ENCODE measurements around the gene CIAO2B.
A peak's percentile ranks its signal among the peaks of the same experiment; 100 is the strongest.
"Not testable (repeated sequence)": the region's sequence is repeated elsewhere in the genome, so short reads cannot be mapped to it uniquely, and the experiment has no call there.

Gene CIAO2B

DNA sequence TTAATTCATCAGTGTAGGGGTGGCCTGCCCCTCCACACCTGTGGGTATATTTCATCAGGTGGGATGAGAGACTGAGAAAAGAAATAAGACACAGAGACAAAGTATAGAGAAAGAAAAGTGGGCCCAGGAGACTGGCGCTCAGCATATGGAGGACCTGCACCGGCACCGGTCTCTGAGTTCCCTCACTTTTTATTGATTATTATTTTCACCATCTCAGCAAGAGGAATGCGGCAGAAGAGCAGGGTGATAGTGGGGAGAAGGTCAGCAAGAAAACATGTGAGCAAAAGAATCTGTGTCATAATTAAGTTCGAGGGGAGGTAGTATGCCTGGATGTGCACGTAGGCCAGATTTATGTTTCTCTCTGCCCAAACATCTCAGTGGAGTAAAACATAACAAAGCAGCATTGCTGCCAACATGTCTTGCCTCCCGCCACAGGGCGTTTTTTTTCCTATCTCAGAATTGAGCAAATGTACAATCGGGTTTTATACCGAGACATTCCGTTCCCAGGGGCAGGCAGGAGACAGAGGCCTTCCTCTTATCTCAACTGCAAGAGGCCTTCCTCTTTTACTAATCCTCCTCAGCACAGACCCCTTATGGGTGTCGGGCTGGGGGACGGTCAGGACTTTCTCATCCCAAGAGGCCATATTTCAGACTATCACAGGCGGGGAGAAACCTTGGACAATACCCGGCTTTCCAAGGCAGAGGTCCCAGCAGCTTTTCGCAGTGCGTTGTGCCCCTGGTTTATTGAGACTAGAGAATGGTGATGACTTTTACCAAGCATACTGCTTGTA is 21.4 kb upstream of the CIAO2B start:
- not testable (repeated sequence) for DNase-seq

DNA sequence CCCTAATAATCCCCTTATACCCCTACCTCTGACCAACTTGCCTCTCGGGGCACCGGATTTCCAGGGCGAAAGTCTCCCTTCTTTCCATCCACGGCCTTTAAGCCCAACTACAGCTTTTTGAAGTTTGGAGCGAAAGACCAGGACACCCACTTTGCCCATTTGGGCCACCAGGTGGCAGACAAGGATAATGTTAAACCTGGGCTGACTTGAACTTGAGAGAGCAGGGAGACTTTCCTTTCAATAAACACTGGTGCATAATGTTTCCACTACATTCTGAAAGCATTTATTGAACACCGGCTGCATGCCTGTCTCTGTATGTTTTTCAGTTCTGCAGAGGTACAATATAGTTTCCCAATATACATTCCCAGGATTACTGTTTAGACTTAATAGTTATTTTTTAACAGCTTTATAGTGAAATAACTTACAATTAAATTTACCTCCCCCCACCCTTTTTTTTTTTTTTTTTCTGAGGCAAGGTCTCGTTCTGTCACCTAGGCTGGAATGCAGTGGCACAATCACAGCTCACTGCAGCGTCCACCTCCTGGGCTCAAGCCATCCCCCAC is 20.0 kb upstream of the CIAO2B start:
- peak; percentile 41 for DNase-seq

DNA sequence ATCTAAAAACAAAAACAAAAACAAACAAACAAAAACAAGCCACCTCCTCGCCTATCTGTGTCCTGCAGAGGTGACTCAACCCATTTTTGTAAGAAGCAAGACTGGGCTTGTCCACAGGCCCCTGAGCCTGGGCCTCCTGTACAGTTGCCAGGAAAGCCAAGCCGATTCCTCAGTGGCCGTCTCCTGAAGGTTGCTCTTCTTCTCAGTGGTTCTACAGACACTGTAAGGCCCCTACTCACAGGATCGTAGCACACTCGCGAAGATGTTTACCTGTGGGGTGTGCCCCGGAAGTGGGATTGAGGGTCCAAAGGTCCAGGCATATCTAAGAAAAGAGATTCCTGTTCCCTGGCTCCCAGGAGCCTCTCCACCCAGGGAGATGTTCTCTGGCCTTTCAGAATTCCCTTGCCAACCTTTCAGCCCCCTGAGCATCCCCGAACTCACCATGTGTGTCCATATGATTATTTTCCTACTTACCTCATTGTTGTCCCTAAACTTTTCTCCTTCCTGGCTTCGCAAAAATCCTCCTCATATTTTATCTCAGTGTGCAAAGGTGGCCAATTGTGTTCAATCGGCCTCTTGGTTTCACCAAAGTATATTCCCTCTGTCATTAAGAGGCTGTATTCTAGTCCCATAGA is 19.4 kb upstream of the CIAO2B start:
- no peak for DNase-seq

DNA sequence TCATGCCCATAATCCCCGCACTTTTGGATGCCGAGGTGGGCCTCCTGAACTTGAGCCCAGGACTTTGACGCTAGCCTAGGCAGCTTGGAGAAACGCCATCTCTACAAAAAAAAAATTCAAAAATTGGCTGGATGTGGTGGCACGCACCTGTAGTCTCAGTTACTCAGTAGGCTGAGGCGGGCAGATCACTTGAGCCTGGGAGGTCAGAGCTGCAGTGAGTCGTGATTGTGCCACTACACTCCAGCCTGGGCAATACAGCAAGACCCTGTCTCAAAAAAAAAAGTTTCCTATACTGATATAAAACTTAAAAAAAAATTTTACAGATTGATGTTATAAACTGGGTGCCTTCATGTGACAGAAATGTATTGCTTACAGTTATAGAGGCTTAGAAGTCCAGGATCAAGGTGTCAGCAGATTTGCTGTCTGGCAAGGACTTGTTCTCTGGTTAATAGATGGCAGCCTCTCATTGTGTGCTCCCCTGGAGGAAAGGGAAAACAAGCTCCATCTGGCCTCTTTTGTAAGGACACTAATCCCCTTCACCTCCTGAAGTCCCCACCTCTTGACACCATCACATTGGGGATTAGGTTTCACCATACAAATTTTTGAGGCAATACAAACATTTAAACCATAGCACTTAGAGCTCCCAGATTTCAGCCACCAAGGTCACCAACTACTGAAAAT is 18.4 kb upstream of the CIAO2B start:
- DNase-seq = no peak

DNA sequence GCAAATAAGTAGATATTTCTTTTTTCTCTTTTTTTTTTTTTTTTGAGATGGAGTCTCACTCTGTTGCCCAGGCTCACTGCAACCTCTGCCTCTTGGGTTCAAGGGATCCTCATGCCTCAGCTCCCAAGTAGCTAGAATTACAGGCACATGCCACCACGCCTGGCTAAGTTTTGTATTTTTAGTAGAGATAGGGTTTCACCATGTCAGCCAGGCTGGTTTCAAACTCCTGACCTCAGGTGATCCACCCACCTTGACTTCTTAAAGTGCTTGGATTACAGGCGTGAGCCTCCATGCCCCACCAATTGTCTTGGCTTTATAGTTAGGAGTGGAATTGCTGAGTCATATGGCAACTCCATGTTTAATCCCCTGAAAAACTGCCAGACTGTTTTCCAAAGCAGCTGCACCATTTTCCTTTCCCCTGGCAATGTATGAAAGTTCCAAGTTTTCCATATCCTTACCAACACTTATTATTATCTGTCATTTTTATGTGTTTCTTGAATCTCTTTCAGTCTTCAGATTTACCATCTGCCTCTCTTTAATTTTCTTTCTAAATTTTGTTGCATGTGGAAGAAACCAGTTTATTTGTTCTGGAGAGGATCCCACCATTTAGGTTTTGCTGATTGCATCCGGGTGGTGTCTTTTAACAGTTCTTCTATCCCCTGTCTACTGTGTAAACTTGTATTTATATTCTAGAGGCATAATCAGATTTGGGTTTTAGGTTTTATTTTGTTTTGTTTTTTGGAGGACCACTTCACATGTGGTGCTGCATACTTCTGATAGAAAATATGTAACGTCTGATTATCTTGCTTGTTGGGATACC is 17.0 kb upstream of the CIAO2B start:
- DNase-seq = no peak

DNA sequence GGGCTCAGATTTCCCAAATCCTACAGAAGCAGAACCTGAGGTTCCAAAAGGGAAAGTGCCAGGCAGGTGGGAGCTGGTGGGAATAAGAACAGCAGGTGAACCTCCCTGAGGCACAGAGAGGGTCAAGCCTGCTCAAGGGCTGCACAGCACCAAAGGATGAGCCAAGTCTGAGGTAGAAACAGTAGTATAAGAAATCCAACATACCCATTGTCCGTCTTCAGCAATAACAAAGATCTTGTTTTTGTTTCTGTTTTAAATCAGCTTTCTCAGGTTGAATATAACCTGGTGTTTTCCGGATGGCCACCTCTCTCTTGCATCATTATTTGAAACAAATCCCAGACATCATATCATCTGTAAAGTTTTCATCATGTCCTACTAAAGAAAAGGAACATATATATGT is 16.2 kb upstream of the CIAO2B start:
- DNase-seq = no peak

DNA sequence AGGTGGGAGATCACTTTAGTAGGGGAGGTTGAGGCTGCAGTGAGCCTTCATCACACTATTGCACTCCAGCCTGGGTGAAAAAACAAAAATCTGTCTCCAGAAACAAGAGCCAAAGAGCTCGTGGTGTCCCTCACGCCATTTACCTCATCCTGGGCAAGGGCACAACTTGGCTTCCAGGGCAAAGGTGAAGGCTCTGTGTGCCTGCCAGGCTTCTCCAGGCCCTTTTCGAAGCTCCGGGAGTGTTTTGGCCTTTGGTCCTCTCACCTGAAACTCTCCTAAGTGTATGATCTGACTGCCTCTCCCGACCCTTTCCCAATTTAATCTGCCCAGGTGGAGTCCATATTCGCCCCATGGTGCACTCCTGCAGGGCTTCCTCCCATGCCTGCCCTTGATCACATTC is 15.3 kb upstream of the CIAO2B start:
- DNase-seq = no peak

DNA sequence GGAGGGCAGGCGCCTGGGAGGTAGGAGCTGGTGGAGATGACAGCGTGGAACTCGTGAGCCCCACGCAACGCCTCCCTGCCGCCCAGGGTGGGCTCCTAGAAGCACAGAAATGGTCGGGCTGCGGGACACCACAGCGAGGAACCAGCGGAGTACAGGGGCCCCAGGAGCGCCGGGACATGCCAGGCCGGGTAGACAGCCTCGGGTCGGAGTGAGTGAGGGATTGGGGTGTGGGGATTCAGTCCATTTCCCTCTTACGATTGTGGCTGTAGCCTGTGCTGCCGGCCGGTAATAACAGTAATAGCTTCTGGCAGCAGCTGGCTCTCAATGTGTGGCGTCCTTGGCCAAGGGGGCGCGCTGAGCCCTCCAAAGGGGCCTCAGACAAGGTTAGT is 14.6 kb upstream of the CIAO2B start:
- DNase-seq = no peak

DNA sequence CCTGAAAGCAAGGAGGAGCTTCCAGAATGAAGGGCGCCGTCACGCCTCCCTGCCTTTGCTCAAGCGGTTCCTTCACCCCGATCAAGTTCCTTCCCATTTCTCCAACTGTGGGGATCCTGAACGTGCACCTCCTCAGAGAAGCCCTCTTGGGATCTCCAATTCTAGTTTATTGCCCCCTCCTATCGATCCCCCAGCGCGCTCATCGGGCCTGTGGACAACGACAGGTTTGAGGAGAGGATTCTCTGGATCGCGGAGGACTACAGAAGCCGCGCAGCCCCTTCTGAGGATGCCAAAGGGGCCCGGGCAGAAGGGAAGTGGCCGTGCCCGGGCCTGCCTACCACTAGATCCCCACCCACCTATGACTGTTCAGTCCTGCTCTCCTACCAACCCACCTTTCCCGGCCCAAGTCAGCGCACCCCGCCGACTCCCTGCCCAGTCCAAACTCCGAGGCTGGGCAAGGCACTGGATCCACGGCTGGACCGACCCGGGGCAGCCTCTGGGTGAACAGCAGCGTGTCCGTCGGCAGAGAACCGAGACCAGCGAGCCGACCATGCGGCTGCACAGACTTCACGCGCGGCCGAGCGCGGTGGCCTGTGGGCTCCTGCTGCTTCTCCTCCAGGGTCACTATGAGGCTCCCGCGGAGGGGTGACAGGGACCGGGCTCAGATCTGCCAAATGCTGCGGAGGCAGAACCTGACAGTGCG is 14.1 kb upstream of the CIAO2B start:
- no peak for DNase-seq

DNA sequence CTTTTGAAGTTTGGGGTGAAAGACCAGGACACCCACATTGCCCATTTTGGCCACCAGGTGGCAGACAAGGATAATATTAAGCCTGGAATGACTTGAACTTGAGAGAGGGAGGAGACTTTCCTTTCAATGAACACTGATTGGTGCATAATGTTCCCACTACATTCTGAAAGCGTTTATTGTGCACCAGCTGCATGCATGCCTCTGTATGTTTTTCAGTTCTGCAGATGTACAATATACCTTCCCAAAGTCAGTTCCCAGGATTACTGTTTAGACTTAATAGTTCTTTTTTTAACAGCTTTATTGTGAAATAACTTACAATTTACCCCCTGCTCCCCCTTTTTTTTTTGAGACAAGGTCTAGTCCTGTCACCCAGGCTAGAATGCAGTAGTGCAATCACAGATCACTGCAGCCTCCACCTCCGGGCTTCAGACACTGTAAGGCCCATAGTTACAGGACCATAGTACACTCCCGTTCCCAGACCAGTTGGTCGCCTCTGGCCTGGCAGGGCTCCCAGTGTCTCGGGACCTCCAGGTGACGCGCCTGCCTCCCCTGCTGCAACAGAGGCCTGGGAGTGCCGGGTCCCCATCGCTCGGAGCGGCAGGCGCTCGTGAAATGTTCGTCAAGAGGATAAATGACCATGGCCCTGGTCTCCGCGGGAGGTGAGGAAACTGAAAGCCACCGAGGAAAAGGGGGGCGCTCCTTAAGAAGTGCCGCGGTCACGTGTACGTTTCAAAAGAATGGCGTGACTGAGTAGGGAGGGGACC is 13.3 kb upstream of the CIAO2B start:
- peak; percentile 54 for DNase-seq

DNA sequence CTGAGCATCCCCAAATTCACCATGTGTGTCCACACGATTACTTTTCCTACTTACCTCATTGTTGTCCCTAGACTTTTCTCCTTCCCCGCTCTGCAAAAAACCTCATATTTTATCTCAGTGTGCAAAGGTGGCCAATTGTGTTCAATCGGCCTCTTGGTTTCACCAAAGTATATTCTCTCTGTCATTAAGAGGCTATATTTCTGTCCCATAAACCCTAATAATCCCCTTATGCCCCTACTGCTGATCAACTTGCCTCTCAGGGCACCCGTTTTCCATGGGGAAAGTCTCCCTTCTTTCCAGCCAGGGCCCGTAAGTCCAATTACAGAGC is 12.7 kb upstream of the CIAO2B start:
- no peak for DNase-seq

DNA sequence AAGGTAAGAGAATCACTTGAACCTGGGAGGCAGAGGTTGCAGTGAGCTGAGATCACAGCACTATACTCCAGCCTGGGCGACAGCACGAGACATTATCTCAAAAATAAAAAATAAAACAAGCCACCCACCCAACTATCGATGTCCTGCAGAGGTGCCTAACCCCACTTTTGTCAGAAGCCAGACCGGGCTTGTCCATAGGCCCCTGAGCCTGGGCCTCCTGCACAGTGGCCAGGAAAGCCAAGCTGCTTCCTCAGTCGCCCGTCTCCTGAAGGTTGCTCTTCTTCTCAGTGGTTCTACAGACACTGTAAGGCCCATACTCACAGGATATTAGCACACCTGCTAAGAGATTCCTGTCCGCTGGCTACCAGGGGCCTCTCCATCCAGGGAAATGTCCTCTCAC is 12.3 kb upstream of the CIAO2B start:
- no peak for DNase-seq

DNA sequence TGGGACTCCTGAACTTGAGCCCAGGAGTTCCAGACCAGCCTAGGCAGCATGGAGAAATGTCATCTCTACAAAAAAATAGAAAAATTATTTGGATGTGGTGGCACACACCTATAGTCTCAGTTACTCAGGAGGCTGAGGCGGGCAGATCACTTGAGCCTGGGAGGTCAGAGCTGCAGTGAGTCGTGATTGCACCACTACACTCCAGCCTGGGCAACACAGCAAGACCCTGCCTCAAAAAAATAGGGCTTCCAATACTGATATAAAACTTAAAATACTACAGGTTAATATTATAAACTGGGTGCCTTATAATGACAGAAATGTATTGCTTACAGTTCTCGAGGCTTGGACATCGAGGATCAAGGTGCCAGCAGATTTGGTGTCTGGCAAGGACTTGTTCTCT is 11.7 kb upstream of the CIAO2B start:
- DNase-seq = no peak

DNA sequence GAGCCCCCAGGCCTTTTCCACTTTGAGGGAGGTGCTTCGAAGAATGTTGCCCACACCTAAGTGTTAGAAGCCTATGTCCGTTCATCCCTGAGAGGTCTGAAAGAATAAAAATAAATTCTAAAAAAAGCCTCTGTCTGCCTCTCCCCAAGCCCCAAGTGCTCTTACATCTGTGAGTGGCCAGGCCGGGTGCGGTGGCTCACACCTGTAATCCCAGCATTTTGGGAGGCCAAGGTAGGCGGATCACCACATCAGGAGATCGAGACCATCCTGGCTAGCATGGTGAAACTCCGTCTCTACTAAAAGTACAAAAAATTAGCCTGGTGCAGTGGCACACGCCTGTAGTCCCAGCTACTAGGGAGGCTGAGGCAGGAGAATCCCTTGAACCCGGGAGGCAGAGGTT is 10.8 kb upstream of the CIAO2B start:
- DNase-seq = not testable (repeated sequence)

DNA sequence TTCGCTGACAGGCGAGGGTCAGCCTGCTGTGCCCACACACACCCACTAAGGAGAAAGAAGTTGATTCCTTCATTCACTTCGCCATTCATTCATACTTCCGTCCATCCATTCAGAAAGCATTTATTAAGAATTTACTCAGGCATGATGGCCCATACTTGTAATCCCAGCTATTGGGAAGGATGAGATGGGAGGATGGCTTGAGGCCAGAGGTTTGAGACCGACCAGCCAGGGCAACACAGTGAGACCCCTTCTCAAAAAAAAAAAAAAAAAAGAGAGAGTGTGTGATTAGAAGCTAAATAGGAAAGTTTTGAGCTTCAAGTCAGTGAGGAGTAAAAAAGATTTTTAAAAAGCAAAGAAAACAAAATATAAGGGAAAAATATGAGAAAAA is 9.8 kb upstream of the CIAO2B start:
- DNase-seq = no peak

DNA sequence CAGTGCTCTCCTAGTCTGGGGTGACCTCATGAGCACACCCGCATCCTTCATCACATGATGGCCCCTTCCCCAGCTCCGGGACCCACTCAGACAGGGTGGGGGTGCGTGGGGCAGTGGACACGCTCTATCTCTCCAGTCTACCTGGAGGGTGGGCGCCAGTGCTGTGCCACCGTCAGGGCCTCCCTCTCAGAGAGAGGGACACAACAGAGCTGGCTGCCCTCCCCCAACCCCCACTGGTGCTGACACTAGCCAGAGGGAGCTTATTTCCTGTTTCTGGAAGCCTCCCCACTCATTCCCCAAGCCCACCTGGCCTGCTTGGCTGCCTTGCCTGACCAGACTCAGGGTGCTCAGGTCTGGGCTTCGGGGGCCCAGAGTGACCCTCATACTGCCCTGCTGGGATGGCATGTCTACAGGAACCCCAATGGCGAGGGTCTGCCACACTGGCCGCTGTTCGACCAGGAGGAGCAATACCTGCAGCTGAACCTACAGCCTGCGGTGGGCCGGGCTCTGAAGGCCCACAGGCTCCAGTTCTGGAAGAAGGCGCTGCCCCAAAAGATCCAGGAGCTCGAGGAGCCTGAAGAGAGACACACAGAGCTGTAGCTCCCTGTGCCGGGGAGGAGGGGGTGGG is 9.3 kb upstream of the CIAO2B start:
- no peak for DNase-seq

DNA sequence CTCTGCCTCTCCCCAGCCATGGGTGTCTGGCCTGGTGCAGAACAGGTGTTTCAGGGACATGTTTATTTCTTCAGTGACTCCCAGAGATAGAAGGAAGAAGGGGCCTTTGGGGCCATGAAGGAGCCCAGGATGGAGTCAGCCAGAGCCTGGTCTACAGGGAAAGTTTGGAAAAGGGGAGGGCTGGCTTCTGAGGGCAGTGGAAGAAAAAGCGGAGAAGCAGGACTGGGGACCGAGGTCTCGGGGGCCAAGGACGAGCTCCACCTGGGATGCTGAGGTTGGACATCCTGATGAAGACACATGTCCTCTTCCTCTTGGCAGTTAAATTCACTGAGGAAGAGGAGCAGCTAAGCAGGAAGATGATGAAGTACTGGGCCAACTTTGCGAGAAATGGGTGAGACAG is 8.8 kb upstream of the CIAO2B start:
- DNase-seq = no peak

DNA sequence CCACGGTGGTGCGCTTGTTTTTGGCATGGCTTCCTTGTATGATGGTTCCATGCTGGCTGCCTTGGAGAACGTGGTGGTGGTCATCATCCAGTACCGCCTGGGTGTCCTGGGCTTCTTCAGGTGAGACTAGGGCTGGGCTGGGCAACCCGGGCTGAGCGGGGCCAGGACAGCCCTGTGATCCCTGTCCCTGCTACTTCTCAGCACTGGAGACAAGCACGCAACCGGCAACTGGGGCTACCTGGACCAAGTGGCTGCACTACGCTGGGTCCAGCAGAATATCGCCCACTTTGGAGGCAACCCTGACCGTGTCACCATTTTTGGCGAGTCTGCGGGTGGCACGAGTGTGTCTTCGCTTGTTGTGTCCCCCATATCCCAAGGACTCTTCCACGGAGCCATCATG is 6.0 kb upstream of the CIAO2B start:
- no peak for DNase-seq

DNA sequence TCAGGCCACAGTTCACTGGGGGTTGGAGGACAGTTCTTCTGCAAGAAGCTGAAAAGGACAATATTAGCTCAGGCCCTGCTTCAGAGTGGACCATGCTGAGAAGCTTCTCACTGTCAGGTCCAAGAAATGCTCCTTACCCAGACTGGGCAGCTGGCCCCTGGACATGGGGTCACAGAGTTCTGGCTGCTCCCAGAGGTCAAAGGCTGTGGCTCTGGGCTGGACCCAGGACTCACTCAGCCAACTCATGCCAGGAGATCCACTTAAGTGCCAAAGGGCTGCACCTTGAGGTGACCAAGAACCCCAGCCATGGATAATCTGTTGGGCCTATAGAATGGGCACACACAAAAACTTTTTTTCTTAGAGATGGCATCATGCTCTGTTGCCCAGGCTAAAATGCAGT is 5.2 kb upstream of the CIAO2B start:
- DNase-seq = no peak

DNA sequence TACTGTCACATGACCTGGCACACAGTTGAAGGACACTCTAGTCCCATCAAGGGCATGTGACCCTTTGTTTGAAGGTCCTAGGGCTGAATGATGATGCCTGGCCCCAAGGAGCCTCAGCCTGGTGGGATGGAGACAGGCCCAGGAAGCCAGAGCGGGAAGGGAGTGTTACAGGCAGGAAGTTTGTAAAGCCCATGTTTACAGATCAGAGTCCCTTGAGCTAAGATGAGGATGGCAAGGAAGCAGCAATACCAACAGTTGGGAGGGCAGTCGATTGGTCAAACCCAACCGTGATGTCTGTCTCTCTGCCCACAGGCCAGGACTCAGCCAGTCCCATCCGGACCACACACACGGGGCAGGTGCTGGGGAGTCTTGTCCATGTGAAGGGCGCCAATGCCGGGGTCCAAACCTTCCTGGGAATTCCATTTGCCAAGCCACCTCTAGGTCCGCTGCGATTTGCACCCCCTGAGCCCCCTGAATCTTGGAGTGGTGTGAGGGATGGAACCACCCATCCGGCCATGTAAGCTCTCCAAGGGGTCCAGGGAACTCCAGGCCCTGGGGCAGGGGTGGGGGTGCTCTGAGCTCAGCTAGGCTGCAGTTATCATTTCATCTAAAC is 3.6 kb upstream of the CIAO2B start:
- DNase-seq = no peak

All from GF-D8 (cell line).